ENCODE measurements around the gene MRPL16.

DNA sequence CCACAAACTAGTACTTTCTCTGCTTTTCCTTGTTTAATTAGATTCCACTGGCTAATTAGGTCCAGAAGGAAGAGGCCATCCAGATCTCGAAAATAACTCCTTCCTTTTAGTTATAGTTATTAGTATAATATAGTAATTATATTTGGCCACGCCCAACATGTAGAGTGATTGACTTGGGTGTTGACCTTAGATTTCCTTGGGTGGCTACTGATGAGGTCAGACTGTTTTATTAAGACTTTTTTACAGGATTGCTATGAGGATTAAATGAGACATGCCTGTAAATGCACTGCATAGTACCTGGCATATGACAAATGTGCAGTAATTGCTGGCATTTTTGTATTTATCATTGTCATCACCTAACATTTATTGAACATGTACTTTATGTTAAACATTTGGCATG lies 28.5 kb downstream of the MRPL16 start:
- TF ChIP-seq, protein P1, sequence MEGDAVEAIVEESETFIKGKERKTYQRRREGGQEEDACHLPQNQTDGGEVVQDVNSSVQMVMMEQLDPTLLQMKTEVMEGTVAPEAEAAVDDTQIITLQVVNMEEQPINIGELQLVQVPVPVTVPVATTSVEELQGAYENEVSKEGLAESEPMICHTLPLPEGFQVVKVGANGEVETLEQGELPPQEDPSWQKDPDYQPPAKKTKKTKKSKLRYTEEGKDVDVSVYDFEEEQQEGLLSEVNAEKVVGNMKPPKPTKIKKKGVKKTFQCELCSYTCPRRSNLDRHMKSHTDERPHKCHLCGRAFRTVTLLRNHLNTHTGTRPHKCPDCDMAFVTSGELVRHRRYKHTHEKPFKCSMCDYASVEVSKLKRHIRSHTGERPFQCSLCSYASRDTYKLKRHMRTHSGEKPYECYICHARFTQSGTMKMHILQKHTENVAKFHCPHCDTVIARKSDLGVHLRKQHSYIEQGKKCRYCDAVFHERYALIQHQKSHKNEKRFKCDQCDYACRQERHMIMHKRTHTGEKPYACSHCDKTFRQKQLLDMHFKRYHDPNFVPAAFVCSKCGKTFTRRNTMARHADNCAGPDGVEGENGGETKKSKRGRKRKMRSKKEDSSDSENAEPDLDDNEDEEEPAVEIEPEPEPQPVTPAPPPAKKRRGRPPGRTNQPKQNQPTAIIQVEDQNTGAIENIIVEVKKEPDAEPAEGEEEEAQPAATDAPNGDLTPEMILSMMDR (IDR thresholded peaks at IDR 0.05), result no peak
- TF ChIP-seq POLR2A (IDR thresholded peaks at IDR 0.05) (no peak), EP300 (IDR thresholded peaks at IDR 0.05) (no peak)

Data from ovary (tissue), 3 donors.